K562 (cell line): ENCODE results near the gene JAKMIP2.

Experiments
- AFF4 ChIP-seq: sonication (generic); formaldehyde crosslinking; IDR thresholded peaks from 2 replicates; pipeline ENCODE4 v1.8.0; 2023; ENCODE audit warnings: mild to moderate bottlenecking, missing genetic modification reagents
- CEBPG ChIP-seq, 3 experiments: fragments of 200-800 bp in 1 of 3; sonication (Bioruptor generic) in 1 of 3; sonication (generic) in 1 of 3; formaldehyde crosslinking in 1 of 3; IDR thresholded peaks in 2 of 3; conservative IDR thresholded peaks in 1 of 3; 2 replicates each; pipeline versions ENCODE4 v1.6.1 to v1.8.0; 2016 to 2022; ENCODE audit warnings: missing compliant biosample characterization in 2 of 3, missing genetic modification characterization in 2 of 3, mild to moderate bottlenecking in 1 of 3, missing genetic modification reagents in 1 of 3
- FOSL1 ChIP-seq: fragments of 200-800 bp; sonication (Bioruptor generic); conservative IDR thresholded peaks from 2 replicates; pipeline ENCODE4 v1.6.1; 2016; ENCODE audit warnings: missing genetic modification characterization, missing compliant biosample characterization
- NELFE ChIP-seq: IDR thresholded peaks from 2 replicates; pipeline ENCODE4 v1.6.1; 2011; ENCODE audit warnings: mild to moderate bottlenecking; ENCODE audit not compliant: insufficient read depth, insufficient read length
- RFX1 ChIP-seq: fragments of 450-650 bp; IDR thresholded peaks from 2 replicates; pipeline ENCODE4 v1.6.1; 2016; ENCODE audit warnings: mild to moderate bottlenecking, moderate library complexity
- SRSF9 ChIP-seq: fragments of 200-400 bp; formaldehyde crosslinking; IDR thresholded peaks from 2 replicates; pipeline ENCODE4 v1.6.1; 2017; ENCODE audit warnings: low read depth, low read length, borderline replicate concordance

- TF ChIP-seq AFF4 (CRISPR knock-in tag) (no peak), RFX1 (no peak), SRSF9 (no peak), NELFE (no peak), CEBPG (CRISPR knock-in tag; IDR thresholded peaks at IDR 0.05) (no peak), CEBPG (tag; conservative IDR thresholded peaks at IDR 0.05 in 1 of 2, IDR thresholded peaks at IDR 0.05 in 1 of 2) (no peak), FOSL1 (tag) (no peak)
These were observed 96.1 kb downstream of the JAKMIP2 start for GRCh38 chr5:147686421-147686820.
